ENCODE results near the gene DDX1.

DDX1 gene

GRCh38 chr2:15583826-15584225, 7.8 kb upstream of the DDX1 start:
- H3K9me3 ChIP-seq (ENCODE audit: control insufficient read depth in 1 of 2, low read length in 2 of 2), result no peaks in the 10 kb centered on the region

GRCh38 chr2:15584316-15584715, 7.4 kb upstream of the DDX1 start:
- no peaks in the 10 kb centered on the region for H3K4me1 ChIP-seq (ENCODE audit: control insufficient read depth in 1 of 2, insufficient read depth in 2 of 2, low read length in 2 of 2)
- H3K4me3 ChIP-seq (ENCODE audit: low read depth in 1 of 2, low read length in 2 of 2), result no peak overlapping the region
- no peaks in the 10 kb centered on the region for H3K9me3 ChIP-seq (ENCODE audit: control insufficient read depth in 1 of 2, low read length in 2 of 2)
- no peak overlapping the region for H3K27ac ChIP-seq (ENCODE audit: low read length)
- H3K27me3 ChIP-seq (ENCODE audit: low read depth, low read length), result no peaks in the 10 kb centered on the region
- H3K36me3 ChIP-seq (ENCODE audit: control insufficient read depth in 1 of 2, insufficient read depth in 2 of 2, low read length in 2 of 2), result no peaks in the 10 kb centered on the region

More at GRCh38 chr2:15583826-15584225, 7.8 kb upstream of the DDX1 start:
- H3K27ac ChIP-seq (ENCODE audit: low read length), result no peak overlapping the region
- no peak overlapping the region for H3K4me3 ChIP-seq (ENCODE audit: low read depth in 1 of 2, low read length in 2 of 2)
- no peaks in the 10 kb centered on the region for H3K27me3 ChIP-seq (ENCODE audit: low read depth, low read length)
- no peaks in the 10 kb centered on the region for H3K36me3 ChIP-seq (ENCODE audit: control insufficient read depth in 1 of 2, insufficient read depth in 2 of 2, low read length in 2 of 2)
- H3K4me1 ChIP-seq (ENCODE audit: control insufficient read depth in 1 of 2, insufficient read depth in 2 of 2, low read length in 2 of 2), result no peaks in the 10 kb centered on the region

DNA sequence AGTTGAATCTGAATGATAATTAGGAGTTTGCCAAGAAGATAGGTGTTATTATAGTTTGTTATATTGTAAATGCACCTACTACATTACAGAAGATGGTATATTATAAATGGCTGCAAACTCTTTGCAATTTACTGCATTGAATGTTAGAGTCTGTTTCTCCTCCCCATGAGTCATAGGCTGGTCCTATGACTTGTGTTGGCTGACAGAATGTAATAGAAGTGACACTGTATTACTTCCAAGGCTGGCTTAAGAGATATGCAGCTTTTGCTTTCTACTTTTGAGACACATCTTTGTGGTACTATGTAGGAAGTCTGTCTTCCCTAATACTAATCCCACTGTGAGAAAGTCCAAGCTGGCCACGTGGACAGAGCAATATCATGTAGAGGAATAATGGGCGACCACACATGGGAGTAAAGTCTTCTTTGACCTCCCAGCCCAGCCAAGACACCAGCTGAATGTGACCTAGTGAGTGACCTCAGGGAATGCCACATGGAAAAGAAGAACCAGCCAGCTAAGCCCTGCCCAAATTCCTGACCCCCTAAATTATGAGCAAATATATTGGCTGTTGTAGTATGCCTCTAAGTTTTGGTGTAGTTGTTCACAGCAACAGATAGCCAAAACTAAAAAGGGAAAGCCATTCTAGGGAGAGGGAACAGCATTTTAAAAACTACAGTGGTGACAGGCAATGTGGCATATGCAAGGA, 6.8 kb upstream of the DDX1 start:
- H3K27ac ChIP-seq (ENCODE audit: low read length), result no peak overlapping the region
- H3K4me1 ChIP-seq (ENCODE audit: control insufficient read depth in 1 of 2, insufficient read depth in 2 of 2, low read length in 2 of 2), result no peaks in the 10 kb centered on the region
- no peaks in the 10 kb centered on the region for H3K36me3 ChIP-seq (ENCODE audit: control insufficient read depth in 1 of 2, insufficient read depth in 2 of 2, low read length in 2 of 2)
- H3K27me3 ChIP-seq (ENCODE audit: low read depth, low read length), result no peaks in the 10 kb centered on the region
- H3K9me3 ChIP-seq (ENCODE audit: control insufficient read depth in 1 of 2, low read length in 2 of 2), result no peaks in the 10 kb centered on the region
- no peak overlapping the region for H3K4me3 ChIP-seq (ENCODE audit: low read depth in 1 of 2, low read length in 2 of 2)

DNA sequence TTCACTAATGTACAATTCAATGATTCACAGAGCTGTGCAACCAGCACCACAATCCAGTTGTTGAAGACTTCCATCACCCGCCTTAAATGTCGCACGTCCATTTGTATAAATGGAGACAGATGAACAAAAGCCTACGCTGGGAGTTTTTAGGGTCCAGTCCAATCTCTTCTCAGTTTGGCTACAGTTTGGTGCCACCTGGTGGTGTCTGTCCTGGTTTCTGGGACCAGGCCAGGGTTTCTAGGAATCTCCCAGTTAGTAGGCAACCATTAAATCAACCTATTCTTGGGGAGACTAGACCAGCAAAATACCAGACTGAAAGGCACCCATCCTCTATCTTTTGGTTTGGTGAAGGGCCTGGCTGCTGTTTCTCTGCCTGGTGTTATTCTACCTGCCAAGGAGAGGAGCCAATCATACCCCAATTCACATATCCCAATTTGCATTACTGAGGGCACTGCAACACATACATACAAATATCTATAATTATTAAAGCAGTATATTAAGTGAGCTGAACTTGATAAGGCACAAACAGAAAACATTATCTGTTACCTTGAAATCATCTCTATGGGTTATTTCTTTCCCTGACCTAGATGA, 3.2 kb upstream of the DDX1 start:
- Histone ChIP-seq H3K27me3 (ENCODE audit: low read depth, low read length) (no peaks in the 10 kb centered on the region), H3K36me3 (ENCODE audit: control insufficient read depth in 1 of 2, insufficient read depth in 2 of 2, low read length in 2 of 2) (peaks cover 0 to 4% of the 10 kb centered on the region in 2 donors), H3K4me3 (ENCODE audit: low read depth in 1 of 2, low read length in 2 of 2) (no peak overlapping the region), H3K4me1 (ENCODE audit: control insufficient read depth in 1 of 2, insufficient read depth in 2 of 2, low read length in 2 of 2) (peaks cover 0 to 16% of the 10 kb centered on the region in 2 donors), H3K9me3 (ENCODE audit: control insufficient read depth in 1 of 2, low read length in 2 of 2) (no peaks in the 10 kb centered on the region), H3K27ac (ENCODE audit: low read length) (no peak overlapping the region)

GRCh38 chr2:15591373-15591691, 336 bp upstream of the DDX1 start:
- Histone ChIP-seq H3K9me3 (ENCODE audit: control insufficient read depth in 1 of 2, low read length in 2 of 2) (no peaks in the 10 kb centered on the region), H3K4me1 (ENCODE audit: control insufficient read depth in 1 of 2, insufficient read depth in 2 of 2, low read length in 2 of 2) (peaks cover 0 to 30% of the 10 kb centered on the region in 2 donors), H3K4me3 (ENCODE audit: low read depth in 1 of 2, low read length in 2 of 2) (peak overlapping the region; percentile 98 to 100), H3K36me3 (ENCODE audit: control insufficient read depth in 1 of 2, insufficient read depth in 2 of 2, low read length in 2 of 2) (peaks cover 12 to 15% of the 10 kb centered on the region in 2 donors), H3K27me3 (ENCODE audit: low read depth, low read length) (no peaks in the 10 kb centered on the region), H3K27ac (ENCODE audit: low read length) (peak overlapping the region; percentile 90)

- Histone ChIP-seq H3K4me1 (ENCODE audit: control insufficient read depth in 1 of 2, insufficient read depth in 2 of 2, low read length in 2 of 2) (peaks cover 0 to 30% of the 10 kb centered on the region in 2 donors), H3K4me3 (ENCODE audit: low read depth in 1 of 2, low read length in 2 of 2) (peak overlapping the region in 1 of 2 donors; percentile 98), H3K27me3 (ENCODE audit: low read depth, low read length) (no peaks in the 10 kb centered on the region), H3K27ac (ENCODE audit: low read length) (no peak overlapping the region), H3K36me3 (ENCODE audit: control insufficient read depth in 1 of 2, insufficient read depth in 2 of 2, low read length in 2 of 2) (peaks cover 31 to 33% of the 10 kb centered on the region in 2 donors), H3K9me3 (ENCODE audit: control insufficient read depth in 1 of 2, low read length in 2 of 2) (no peaks in the 10 kb centered on the region)
Measured at GRCh38 chr2:15593327-15593705, 1.6 kb downstream of the DDX1 start.

DNA sequence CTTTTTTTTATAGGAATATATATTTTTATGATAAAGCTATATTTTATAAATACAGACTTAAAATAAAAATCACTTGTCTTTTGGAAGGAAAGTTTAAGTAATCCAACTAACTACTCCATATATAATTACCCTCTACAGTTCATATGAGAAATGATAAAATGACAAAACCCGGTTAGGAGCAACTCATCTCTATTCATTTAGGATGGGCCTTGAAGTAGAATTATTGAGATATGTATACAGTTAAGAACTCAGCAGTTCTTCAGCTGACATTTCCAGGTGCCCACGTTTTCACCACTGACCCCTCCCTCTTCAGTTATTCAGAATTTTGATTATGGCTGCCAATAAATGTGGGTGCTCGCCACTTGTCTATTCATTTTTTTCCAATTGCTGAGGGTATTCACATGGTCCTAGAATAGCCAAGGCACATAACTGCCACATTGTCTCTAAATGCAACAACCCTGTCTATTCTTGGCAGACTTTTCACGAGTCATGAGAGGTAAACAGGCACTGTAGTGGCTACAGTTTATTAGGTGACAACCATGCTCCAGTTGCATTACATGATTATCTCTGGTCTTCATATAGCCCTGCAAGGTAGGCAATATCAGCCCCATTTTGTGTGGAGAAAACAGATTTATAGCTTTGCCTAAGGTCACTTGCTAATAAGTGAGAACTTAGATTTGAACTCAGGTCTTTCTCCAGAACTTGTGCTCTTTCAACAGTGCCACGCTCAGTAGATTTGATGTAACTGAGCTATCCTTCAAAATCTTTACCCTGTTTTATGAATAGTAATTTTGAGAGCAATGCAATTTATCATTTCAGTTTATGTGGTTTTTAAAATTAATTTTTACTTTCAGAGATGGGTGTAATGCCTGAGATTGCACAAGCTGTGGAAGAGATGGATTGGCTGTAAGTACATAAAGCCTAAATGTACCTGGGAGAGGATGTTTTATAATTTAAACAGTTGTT, 2.9 kb downstream of the DDX1 start:
- no peaks in the 10 kb centered on the region for H3K9me3 ChIP-seq (ENCODE audit: control insufficient read depth in 1 of 2, low read length in 2 of 2)
- no peak overlapping the region for H3K4me3 ChIP-seq (ENCODE audit: low read depth in 1 of 2, low read length in 2 of 2)
- no peak overlapping the region for H3K27ac ChIP-seq (ENCODE audit: low read length)
- no peaks in the 10 kb centered on the region for H3K27me3 ChIP-seq (ENCODE audit: low read depth, low read length)
- peaks cover 0 to 30% of the 10 kb centered on the region in 2 donors for H3K4me1 ChIP-seq (ENCODE audit: control insufficient read depth in 1 of 2, insufficient read depth in 2 of 2, low read length in 2 of 2)
- peaks cover 36 to 42% of the 10 kb centered on the region in 2 donors for H3K36me3 ChIP-seq (ENCODE audit: control insufficient read depth in 1 of 2, insufficient read depth in 2 of 2, low read length in 2 of 2)

GRCh38 chr2:15595342-15595905, 3.8 kb downstream of the DDX1 start:
- H3K4me1 ChIP-seq (ENCODE audit: control insufficient read depth in 1 of 2, insufficient read depth in 2 of 2, low read length in 2 of 2), result peaks cover 0 to 30% of the 10 kb centered on the region in 2 donors
- H3K36me3 ChIP-seq (ENCODE audit: control insufficient read depth in 1 of 2, insufficient read depth in 2 of 2, low read length in 2 of 2), result peaks cover 44 to 50% of the 10 kb centered on the region in 2 donors

GRCh38 chr2:15595936-15596335, 4.3 kb downstream of the DDX1 start:
- H3K27me3 ChIP-seq (ENCODE audit: low read depth, low read length), result no peaks in the 10 kb centered on the region
- H3K27ac ChIP-seq (ENCODE audit: low read length), result no peak overlapping the region
- H3K36me3 ChIP-seq (ENCODE audit: control insufficient read depth in 1 of 2, insufficient read depth in 2 of 2, low read length in 2 of 2), result peaks cover 48 to 55% of the 10 kb centered on the region in 2 donors
- no peaks in the 10 kb centered on the region for H3K9me3 ChIP-seq (ENCODE audit: control insufficient read depth in 1 of 2, low read length in 2 of 2)
- H3K4me1 ChIP-seq (ENCODE audit: control insufficient read depth in 1 of 2, insufficient read depth in 2 of 2, low read length in 2 of 2), result peaks cover 0 to 28% of the 10 kb centered on the region in 2 donors
- no peak overlapping the region for H3K4me3 ChIP-seq (ENCODE audit: low read depth in 1 of 2, low read length in 2 of 2)

More at GRCh38 chr2:15595342-15595905, 3.8 kb downstream of the DDX1 start:
- Histone ChIP-seq H3K4me3 (ENCODE audit: low read depth in 1 of 2, low read length in 2 of 2) (no peak overlapping the region), H3K27ac (ENCODE audit: low read length) (no peak overlapping the region), H3K9me3 (ENCODE audit: control insufficient read depth in 1 of 2, low read length in 2 of 2) (no peaks in the 10 kb centered on the region), H3K27me3 (ENCODE audit: low read depth, low read length) (no peaks in the 10 kb centered on the region)

GRCh38 chr2:15596350-15596749, 4.7 kb downstream of the DDX1 start:
- Histone ChIP-seq H3K27ac (ENCODE audit: low read length) (no peak overlapping the region), H3K36me3 (ENCODE audit: control insufficient read depth in 1 of 2, insufficient read depth in 2 of 2, low read length in 2 of 2) (peaks cover 52 to 59% of the 10 kb centered on the region in 2 donors), H3K27me3 (ENCODE audit: low read depth, low read length) (no peaks in the 10 kb centered on the region), H3K9me3 (ENCODE audit: control insufficient read depth in 1 of 2, low read length in 2 of 2) (no peaks in the 10 kb centered on the region), H3K4me1 (ENCODE audit: control insufficient read depth in 1 of 2, insufficient read depth in 2 of 2, low read length in 2 of 2) (peaks cover 0 to 23% of the 10 kb centered on the region in 2 donors), H3K4me3 (ENCODE audit: low read depth in 1 of 2, low read length in 2 of 2) (no peak overlapping the region)

- Histone ChIP-seq H3K36me3 (ENCODE audit: control insufficient read depth in 1 of 2, insufficient read depth in 2 of 2, low read length in 2 of 2) (peaks cover 58 to 62% of the 10 kb centered on the region in 2 donors), H3K27me3 (ENCODE audit: low read depth, low read length) (no peaks in the 10 kb centered on the region), H3K27ac (ENCODE audit: low read length) (no peak overlapping the region), H3K4me1 (ENCODE audit: control insufficient read depth in 1 of 2, insufficient read depth in 2 of 2, low read length in 2 of 2) (peaks cover 0 to 23% of the 10 kb centered on the region in 2 donors), H3K4me3 (ENCODE audit: low read depth in 1 of 2, low read length in 2 of 2) (no peak overlapping the region), H3K9me3 (ENCODE audit: control insufficient read depth in 1 of 2, low read length in 2 of 2) (no peaks in the 10 kb centered on the region)
Measured at GRCh38 chr2:15596968-15597367, 5.3 kb downstream of the DDX1 start.
